ENCODE results near the gene KRI1. TPM values are rescaled to one million over a fixed set of nuclear protein-coding genes. Genes with fewer than 3 reads are reported as not detected.

The KRI1 gene
- total and polyA plus RNA-seq, 2 of the 8 experiments (the other 6 are each of a cell fraction or from before 2014, with no cell fraction given): 14.2 to 45.2 TPM

DNA sequence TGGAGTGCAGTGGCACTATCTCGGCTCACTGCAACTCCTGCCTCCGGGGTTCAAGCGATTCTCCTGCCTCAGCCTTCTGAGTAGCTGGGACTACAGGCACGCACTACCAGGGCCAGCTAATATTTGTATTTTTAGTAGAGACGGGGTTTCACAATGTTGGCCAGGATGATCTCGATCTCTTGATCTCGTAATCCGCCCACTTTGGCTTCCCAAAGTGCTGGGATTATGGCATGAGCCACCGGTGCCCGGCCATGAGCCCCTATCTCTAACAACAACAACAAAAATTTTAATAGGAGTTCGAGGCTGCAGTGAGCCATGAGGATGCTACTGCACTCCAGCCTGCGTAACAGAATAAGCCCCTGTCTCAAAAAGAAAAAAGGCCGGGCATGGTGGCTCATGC is 16.3 kb upstream of the KRI1 start:
- no peak overlapping the region for H4K8ac ChIP-seq (ENCODE audit: extremely low read depth, insufficient read depth, low read length)
- H2BK12ac ChIP-seq (ENCODE audit: low read depth, low read length): no peak overlapping the region
- peaks cover 3% of the 10 kb centered on the region; the same call in 1 of the 2 replicates for H3K79me1 ChIP-seq (ENCODE audit: low read depth, low read length)
- no peak overlapping the region for H3K9ac ChIP-seq (replicated peaks in 1 of 4; ENCODE audit: extremely low read depth in 1 of 4, low read depth in 3 of 4, low read length in 3 of 4)
- no peak overlapping the region for H2BK120ac ChIP-seq (replicated peaks; ENCODE audit: low read depth, low read length)
- H3K9me3 ChIP-seq (ENCODE audit: insufficient read depth in 2 of 2, low read depth in 1 of 2, low read length in 1 of 2): no peaks in the 10 kb centered on the region
- no peak overlapping the region for H3K18ac ChIP-seq (ENCODE audit: extremely low read depth, low read length)
- peaks cover 12 to 34% (median 27%) of the 10 kb centered on the region in 4 experiments for H3K36me3 ChIP-seq (ENCODE audit: control insufficient read depth in 2 of 4, insufficient read depth in 4 of 4, low read length in 3 of 4)
- no peak overlapping the region for H4K5ac ChIP-seq (ENCODE audit: insufficient read length, low read depth, low read length)
- H3K56ac ChIP-seq (replicated peaks; ENCODE audit: insufficient read length, low read depth, low read length): no peak overlapping the region
- no peak overlapping the region for H2AFZ ChIP-seq (ENCODE audit: low read length)
- H3K27me3 ChIP-seq (replicated peaks in 1 of 4; ENCODE audit: control insufficient read depth in 3 of 4, extremely low read depth in 1 of 4, insufficient read depth in 3 of 4, low read length in 3 of 4): no peaks in the 10 kb centered on the region
- no peaks in the 10 kb centered on the region; a peak in 1 of 7 replicates for H3K4me1 ChIP-seq (replicated peaks in 1 of 4; ENCODE audit: control insufficient read depth in 3 of 4, insufficient read depth in 4 of 4, low read length in 3 of 4)
- FAIRE-seq: no peak
- H3K27ac ChIP-seq (ENCODE audit: low read depth, low read length): no peak overlapping the region
- peaks cover 2 to 6% of the 10 kb centered on the region in 2 experiments for H4K20me1 ChIP-seq (replicated peaks in 1 of 2; ENCODE audit: control insufficient read depth in 1 of 2, insufficient read depth in 2 of 2, low read length in 2 of 2)
- H3K4ac ChIP-seq (replicated peaks; ENCODE audit: insufficient read length, low read depth, low read length): no peak overlapping the region
- CTCF ChIA-PET (ENCODE audit: partially characterized antibody): interaction anchor here (0.7 to 8.7 kb wide), 42 partner anchors 8 to 291 kb away, joined by 3 to 267 read pairs (median 9); partner anchors contain the start of genes DNM2, QTRT1 and SLC44A2
- H3K79me2 ChIP-seq (ENCODE audit: control insufficient read depth in 1 of 2, insufficient read depth in 2 of 2, low read length in 2 of 2): peaks cover 0 to 5% of the 10 kb centered on the region in 2 experiments; a peak in 1 of 4 replicates
- H2AK5ac ChIP-seq (ENCODE audit: low read depth, low read length): no peak overlapping the region
- H3K23ac ChIP-seq (ENCODE audit: insufficient read length): no peak overlapping the region
- H2BK15ac ChIP-seq (ENCODE audit: low read length): no peak overlapping the region
- no peak overlapping the region for H4K91ac ChIP-seq (replicated peaks; ENCODE audit: insufficient read length, low read length)
- no peak overlapping the region for H3K4me2 ChIP-seq (ENCODE audit: insufficient read depth in 1 of 2, low read depth in 2 of 2, low read length in 2 of 2)
- no peaks in the 10 kb centered on the region; the same call in 1 of the 2 replicates for H3K23me2 ChIP-seq (ENCODE audit: low read depth, low read length)
- WGBS, 2 experiments (ENCODE audit: extremely low coverage in 1 of 2, insufficient coverage in 1 of 2, insufficient read length in 1 of 2, insufficient replicate concordance in 2 of 2, low coverage in 1 of 2, low lambda C conversion rate in 2 of 2, missing lambda C conversion rate in 1 of 2): 93% methylated on average over 12 of the region's 13 CpGs; no CpG with 5 or more reads in 1 of the 2 experiments
- no peak overlapping the region for H3K14ac ChIP-seq (ENCODE audit: insufficient read length)
- POLR2A ChIA-PET (ENCODE audit: partially characterized antibody): interaction anchor here (0.6 to 6.8 kb wide), 20 partner anchors 8 to 608 kb away, joined by 3 to 33 read pairs (median 6); partner anchors contain the start of genes QTRT1 and SLC44A2
- H2BK20ac ChIP-seq (ENCODE audit: low read length): no peak overlapping the region
- DNase-seq (ENCODE audit: low read depth in 1 of 2, low spot score in 2 of 2): no peak
- H3K4me3 ChIP-seq (ENCODE audit: extremely low read depth in 1 of 4, insufficient read depth in 2 of 4, low read depth in 3 of 4, low read length in 4 of 4): no peak overlapping the region
- H2BK5ac ChIP-seq (ENCODE audit: low read depth, low read length): no peak overlapping the region
- no peak for TF ChIP-seq GABPA (IDR thresholded peaks at IDR 0.05; ENCODE audit: borderline replicate concordance, insufficient read depth, low read length)
- TF ChIP-seq YY1 (IDR thresholded peaks at IDR 0.05; ENCODE audit: low read depth, low read length): no peak
- no peak for TF ChIP-seq CTBP2 (IDR thresholded peaks at IDR 0.05; ENCODE audit: borderline replicate concordance, insufficient read depth, insufficient read length, low read length)
- TF ChIP-seq MAFK (IDR thresholded peaks at IDR 0.05; ENCODE audit: low read depth, low read length): no peak
- no peak for TF ChIP-seq POU5F1 (IDR thresholded peaks at IDR 0.05; ENCODE audit: low read depth, low read length)
- TF ChIP-seq KDM4A (IDR thresholded peaks at IDR 0.05; ENCODE audit: low read depth, low read length, severe bottlenecking): no peak
- TF ChIP-seq SIX5 (IDR thresholded peaks at IDR 0.05; ENCODE audit: low read depth, low read length): no peak
- no peak for TF ChIP-seq ASH2L (IDR thresholded peaks at IDR 0.05; ENCODE audit: low read length)
- TF ChIP-seq TEAD4 (IDR thresholded peaks at IDR 0.05; ENCODE audit: low read depth, low read length): no peak
- TF ChIP-seq EP300 (IDR thresholded peaks at IDR 0.05; ENCODE audit: borderline replicate concordance in 1 of 2, low read depth in 2 of 2, low read length in 2 of 2): no peak
- TF ChIP-seq POLR2A (IDR thresholded peaks at IDR 0.05; ENCODE audit: control extremely low read depth in 1 of 2, low read depth in 2 of 2, low read length in 2 of 2): no peak
- no peak for TF ChIP-seq JUND (IDR thresholded peaks at IDR 0.05; ENCODE audit: low read length)
- TF ChIP-seq SIRT6 (IDR thresholded peaks at IDR 0.05; ENCODE audit: low read length): no peak
- TF ChIP-seq, protein P1, sequence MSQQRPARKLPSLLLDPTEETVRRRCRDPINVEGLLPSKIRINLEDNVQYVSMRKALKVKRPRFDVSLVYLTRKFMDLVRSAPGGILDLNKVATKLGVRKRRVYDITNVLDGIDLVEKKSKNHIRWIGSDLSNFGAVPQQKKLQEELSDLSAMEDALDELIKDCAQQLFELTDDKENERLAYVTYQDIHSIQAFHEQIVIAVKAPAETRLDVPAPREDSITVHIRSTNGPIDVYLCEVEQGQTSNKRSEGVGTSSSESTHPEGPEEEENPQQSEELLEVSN (IDR thresholded peaks at IDR 0.05): no peak
